Tibial artery (tissue), 4 donors: ENCODE results near the gene RPUSD3.

Experiments
- DNase-seq, 2 donors: peaks; one replicate each; pipeline ENCODE4 v3.0.0-alpha.2; 2019
- H3K27ac ChIP-seq, 2 donors: fragments of 200-600 bp; sonication (generic) in 1 of 2; 1 replicate in 1 of 2; 2 replicates in 1 of 2; pipeline ENCODE4 v1.5.1; 2018 to 2019; ENCODE audit warnings: mild to moderate bottlenecking in 1 of 2
- H3K27me3 ChIP-seq, 2 donors: fragments of 200-600 bp; sonication (generic) in 1 of 2; one replicate each; pipeline versions ENCODE4 v1.5.1 to v1.6.0; 2016 to 2019
- H3K36me3 ChIP-seq, 3 donors: fragments of 200-600 bp; sonication (generic) in 2 of 3; one replicate each; pipeline ENCODE4 v1.5.1; 2016 to 2019; ENCODE audit warnings: mild to moderate bottlenecking in 2 of 3
- H3K4me1 ChIP-seq, 4 donors: fragments of 200-600 bp; sonication (generic) in 2 of 4; 1 replicate in 3 of 4; 2 replicates in 1 of 4; pipeline ENCODE4 v1.5.1; 2016 to 2019
- H3K4me3 ChIP-seq, 2 donors: fragments of 200-600 bp; sonication (generic) in 1 of 2; 1 replicate in 1 of 2; 2 replicates in 1 of 2; pipeline ENCODE4 v1.5.1; 2018 to 2019; ENCODE audit warnings: mild to moderate bottlenecking in 2 of 2
- H3K9me3 ChIP-seq, 3 donors: fragments of 200-600 bp; sonication (generic) in 1 of 3; one replicate each; pipeline ENCODE4 v1.5.1; 2016 to 2019
- CTCF ChIP-seq, 2 experiments: fragments of 200-600 bp in 1 of 2; fragments of 450-650 bp in 1 of 2; IDR thresholded peaks; one replicate each; pipeline ENCODE4 v1.5.1; 2017 to 2019; ENCODE audit warnings: antibody characterized with exemption in 2 of 2, mild to moderate bottlenecking in 1 of 2, moderate library complexity in 1 of 2
- intact Hi-C: fragments of 100-400 bp; cut with DNase I; formaldehyde crosslinking; loops from one replicate; pipeline ENCODE4 v1.15.0; 2023; ENCODE audit warnings: low total_unique reads

The RPUSD3 gene

DNA sequence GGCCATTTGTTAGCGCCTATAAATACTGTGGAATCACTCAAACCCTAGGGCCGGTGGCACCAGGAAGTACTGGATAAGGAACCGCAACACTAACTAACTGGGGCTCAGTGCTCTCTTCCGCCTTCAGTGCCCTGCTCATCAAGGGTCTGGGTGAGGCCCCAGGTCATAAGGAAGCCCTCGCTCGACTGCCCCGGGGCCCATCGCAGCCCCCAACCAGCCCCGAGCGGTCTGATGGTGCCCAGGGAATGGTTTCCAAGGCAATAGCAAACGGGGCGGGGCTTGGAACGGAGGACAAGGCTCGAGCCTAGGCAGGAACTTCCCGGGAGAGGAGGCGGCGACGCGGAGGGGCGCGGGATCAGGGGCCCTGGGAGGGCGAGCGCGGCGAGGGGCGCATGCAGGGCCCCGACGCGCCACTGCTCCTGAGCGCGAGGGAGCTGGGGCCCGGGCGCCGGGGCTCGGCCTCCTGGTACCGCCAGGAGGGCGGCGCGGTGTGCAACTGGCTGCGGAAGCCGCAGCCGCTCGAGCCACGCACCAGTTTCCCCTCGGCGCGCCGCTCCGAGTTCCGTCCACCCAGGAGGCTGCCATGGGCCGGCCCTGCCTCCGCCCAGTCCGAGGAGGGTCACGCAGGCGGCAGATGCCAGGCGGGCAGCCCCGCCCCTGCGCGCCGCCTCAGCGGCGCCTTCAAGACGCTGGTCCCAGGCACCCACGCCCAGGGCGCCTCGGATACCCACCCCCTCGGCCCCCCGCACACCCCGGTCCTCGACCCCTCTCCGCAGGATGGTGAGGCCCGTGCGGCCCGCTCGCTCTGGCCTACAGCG is 34.0 kb downstream of the RPUSD3 start, which contains the start of gene TTLL3:
TTLL3 (plus strand) TSS at position 648 of the 818 bp plus-strand sequence. CDS start 400 bp downstream, outside the sequence.
- Histone ChIP-seq H3K27me3 (no peaks in the 10 kb centered on the region), H3K9me3 (no peaks in the 10 kb centered on the region), H3K4me1 (peaks cover 0 to 16% (median 13%) of the 10 kb centered on the region in 4 donors), H3K4me3 (peak within 1 kb of the TSS; percentile 77 to 80), H3K27ac (peak within 1 kb of the TSS; percentile 97 to 98), H3K36me3 (peaks cover 15 to 50% (median 35%) of the 10 kb centered on the region in 3 donors)
- DNase-seq = peak; percentile 84 to 91
- no peak for TF ChIP-seq CTCF (IDR thresholded peaks at IDR 0.05)
- intact Hi-C loops = no loop called here

GRCh38 chr3:9809239-9809614 is 34.6 kb downstream of the RPUSD3 start:
- intact Hi-C loops = no loop called here
- Histone ChIP-seq H3K4me3 (peak overlapping the region; percentile 77 to 80), H3K27me3 (no peaks in the 10 kb centered on the region), H3K9me3 (no peaks in the 10 kb centered on the region), H3K36me3 (peaks cover 21 to 51% (median 41%) of the 10 kb centered on the region in 3 donors), H3K4me1 (peaks cover 0 to 16% (median 13%) of the 10 kb centered on the region in 4 donors), H3K27ac (peak overlapping the region; percentile 97 to 98)
- TF ChIP-seq CTCF (IDR thresholded peaks at IDR 0.05) = no peak
- no peak for DNase-seq

- intact Hi-C loops = loop anchor here (1.0 kb wide), 1 partner anchor 12 kb away; no protein-coding TSS in a partner anchor
- Histone ChIP-seq H3K27me3 (no peaks in the 10 kb centered on the region), H3K27ac (peak overlapping the region; percentile 97 to 98), H3K9me3 (no peaks in the 10 kb centered on the region), H3K36me3 (peaks cover 28 to 52% (median 45%) of the 10 kb centered on the region in 3 donors), H3K4me3 (no peak overlapping the region), H3K4me1 (peaks cover 0 to 16% (median 13%) of the 10 kb centered on the region in 4 donors)
- DNase-seq = no peak
- TF ChIP-seq CTCF (IDR thresholded peaks at IDR 0.05) = no peak
These were observed 35.3 kb downstream of the RPUSD3 start for GRCh38 chr3:9808345-9809037.

GRCh38 chr3:9807981-9808344 is 35.8 kb downstream of the RPUSD3 start:
- TF ChIP-seq CTCF (IDR thresholded peaks at IDR 0.05) = no peak
- intact Hi-C loops = loop anchor here (1.0 kb wide), 1 partner anchor 12 kb away; no protein-coding TSS in a partner anchor
- no peak overlapping the region for H3K27ac ChIP-seq

DNA sequence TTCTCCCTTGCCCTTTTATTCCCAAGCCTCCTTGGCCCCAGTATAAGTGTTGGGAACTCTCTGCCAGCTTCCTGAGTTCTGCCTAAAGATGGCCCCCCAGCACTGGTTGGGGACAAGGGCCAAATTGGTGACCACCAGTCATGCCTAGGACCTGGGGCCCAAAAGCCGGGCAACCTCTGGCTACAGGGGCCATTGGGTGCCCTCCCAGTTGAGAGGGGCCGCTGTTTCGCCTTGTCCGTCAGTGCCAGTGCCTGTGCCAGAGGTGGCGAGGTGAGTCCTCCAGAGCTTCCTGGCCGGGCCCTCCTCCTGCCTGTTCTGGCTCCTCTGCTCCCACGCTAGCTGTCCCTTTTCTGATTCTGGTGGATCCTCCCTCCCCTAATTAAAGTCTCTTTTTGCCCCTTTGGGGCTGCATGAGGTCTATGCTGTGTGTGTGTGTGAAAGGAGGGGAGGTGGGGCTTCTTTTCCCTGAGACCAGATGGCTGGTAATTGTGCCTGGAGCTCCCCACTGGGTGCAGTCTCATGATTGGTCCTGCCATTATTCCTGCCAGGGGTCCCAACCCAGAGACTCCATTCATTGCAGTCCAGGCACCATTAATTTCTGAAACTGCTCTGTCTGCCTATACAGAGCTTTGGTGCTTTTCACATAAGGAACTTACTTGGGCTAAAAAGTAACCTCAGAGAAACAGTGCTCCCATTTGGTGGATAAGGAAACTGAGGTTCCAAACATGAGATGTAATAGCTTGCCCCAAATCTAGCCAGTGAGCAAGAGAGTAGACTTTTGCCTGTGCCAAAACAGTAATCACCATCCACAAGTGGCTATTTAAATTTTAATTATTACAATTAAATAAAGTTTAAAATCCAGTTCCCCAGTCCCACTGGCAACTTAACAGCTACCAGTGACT is 36.9 kb downstream of the RPUSD3 start:
- TF ChIP-seq CTCF (IDR thresholded peaks at IDR 0.05) = no peak
- H3K4me3 ChIP-seq = no peak overlapping the region
- DNase-seq = no peak
- intact Hi-C loops = no loop called here
- H3K4me1 ChIP-seq = peaks cover 0 to 16% (median 13%) of the 10 kb centered on the region in 4 donors
- no peak overlapping the region for H3K27ac ChIP-seq
- H3K9me3 ChIP-seq = no peaks in the 10 kb centered on the region
- no peaks in the 10 kb centered on the region for H3K27me3 ChIP-seq
- H3K36me3 ChIP-seq = peaks cover 40 to 52% (median 51%) of the 10 kb centered on the region in 3 donors

More at GRCh38 chr3:9807981-9808344, 35.8 kb downstream of the RPUSD3 start:
- Histone ChIP-seq H3K36me3 (peaks cover 34 to 52% (median 45%) of the 10 kb centered on the region in 3 donors), H3K27me3 (no peaks in the 10 kb centered on the region), H3K4me3 (no peak overlapping the region), H3K4me1 (peaks cover 0 to 16% (median 13%) of the 10 kb centered on the region in 4 donors), H3K9me3 (no peaks in the 10 kb centered on the region)
- DNase-seq = no peak
